Left hindlimb (tissue), 1 donor: ENCODE results near the gene INTU.
"Not testable (repeated sequence)": the region's sequence is repeated elsewhere in the genome, so short reads cannot be mapped to it uniquely, and the experiment has no call there.

Source experiments
- DNase-seq: peaks from one replicate; pipeline ENCODE4 v3.0.0-alpha.2; 2018

The INTU gene

DNA sequence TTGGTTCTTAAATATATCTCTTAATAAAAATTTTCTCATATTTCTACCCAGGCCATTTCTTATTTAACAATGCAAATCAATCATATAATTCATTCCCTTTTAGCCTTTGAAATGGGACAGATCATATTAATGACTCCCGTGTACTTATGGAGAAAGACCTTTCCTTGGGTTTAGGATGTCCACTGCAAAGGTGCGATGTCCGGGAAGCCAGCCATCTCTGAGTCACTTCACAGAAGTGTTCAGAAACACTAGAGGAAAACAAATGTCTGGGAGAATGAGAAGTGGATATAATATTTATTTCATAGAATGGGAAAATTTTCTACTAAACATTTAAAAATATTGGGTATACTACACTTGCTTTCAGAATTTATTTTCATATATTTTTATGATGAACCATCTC, 15.3 kb downstream of the INTU start:
- no peak for DNase-seq

DNA sequence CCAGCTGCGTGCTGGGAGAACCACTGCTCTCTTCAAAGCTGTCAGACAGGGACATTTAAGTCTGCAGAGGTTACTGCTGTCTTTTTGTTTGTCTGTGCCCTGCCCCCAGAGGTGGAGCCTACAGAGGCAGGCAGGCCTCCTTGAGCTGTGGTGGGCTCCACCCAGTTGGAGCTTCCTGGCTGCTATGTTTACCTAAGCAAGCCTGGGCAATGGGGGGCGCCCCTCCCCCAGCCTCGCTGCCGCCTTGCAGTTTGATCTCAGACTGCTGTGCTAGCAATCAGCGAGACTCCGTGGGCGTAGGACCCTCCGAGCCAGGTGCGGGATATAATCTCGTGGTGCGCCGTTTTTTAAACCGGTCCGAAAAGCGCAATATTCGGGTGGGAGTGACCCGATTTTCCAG, 22.8 kb downstream of the INTU start:
- not testable (repeated sequence) for DNase-seq

DNA sequence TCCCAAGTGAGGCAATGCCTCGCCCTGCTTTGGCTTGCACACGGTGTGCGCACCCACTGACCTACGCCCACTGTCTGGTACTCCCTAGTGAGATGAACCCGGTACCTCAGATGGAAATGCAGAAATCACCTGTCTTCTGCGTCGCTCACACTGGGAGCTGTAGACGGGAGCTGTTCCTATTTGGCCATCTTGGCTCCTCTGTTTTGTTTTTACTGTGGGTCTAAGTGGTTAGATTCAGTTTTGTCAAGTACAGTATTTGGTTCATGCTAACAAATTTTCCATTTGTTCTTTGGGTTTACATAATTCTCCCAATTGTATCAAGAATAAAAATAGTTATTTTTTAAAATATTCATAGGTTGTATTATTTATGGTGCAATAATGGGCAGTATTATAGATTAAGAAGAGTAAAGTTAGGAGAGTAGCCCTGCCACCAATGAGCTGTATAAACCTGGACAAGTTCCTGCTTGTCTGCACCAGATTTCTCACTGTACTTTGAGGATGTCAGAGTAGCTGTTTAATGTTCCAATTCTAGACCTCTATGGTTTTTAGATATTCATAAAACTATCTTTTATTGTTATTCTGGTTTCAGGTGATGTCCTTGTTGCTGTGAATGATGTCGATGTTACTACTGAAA, 23.4 kb downstream of the INTU start:
- DNase-seq, result no peak

DNA sequence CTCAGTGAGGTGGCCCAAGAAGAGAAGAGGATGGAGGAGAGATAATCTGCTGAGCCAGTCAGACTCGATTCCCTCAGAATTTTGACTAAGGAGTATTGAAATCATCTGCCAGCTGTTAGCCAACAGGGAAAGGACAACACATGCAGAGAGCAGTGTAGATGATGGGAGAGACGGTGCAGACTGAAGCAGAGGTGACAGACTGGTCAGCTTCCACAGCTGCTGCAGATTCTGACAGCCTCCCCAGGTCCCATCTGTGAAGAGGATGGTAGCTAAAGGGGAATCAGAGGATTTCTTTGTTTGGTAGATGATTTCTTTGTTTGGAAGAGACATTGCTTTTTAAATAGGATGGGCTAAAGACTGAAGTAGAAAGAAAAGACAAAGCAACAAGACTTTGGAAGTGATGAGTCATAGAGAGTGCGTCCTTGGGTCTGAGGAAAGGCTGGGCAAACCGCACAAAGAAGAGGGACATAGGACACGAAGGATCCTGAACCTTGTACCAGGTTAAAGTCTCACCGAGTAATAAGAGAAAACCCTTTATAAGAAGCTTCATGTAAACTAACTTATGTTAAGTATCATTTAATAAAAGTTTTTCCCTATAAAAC, 27.6 kb downstream of the INTU start:
- DNase-seq, result no peak

DNA sequence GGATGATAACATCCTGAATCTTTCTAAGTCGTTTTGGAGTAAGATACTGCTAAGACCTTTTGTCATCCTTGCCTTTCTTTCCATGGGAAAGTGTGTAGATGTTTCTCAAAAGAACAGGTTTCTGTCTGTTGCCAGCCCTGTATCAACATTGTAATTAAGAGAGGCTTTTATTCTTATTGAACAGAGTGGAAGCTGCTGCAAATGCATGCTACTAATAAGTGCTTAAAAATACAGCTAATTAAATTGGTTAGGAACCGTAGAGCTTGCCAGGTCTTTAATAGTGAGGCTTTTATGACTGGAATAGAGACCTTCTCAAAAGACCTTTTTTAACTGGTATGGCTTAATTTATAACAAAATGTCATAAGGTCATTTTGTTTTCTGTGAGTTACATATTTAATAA, 34.4 kb downstream of the INTU start:
- DNase-seq, result no peak

DNA sequence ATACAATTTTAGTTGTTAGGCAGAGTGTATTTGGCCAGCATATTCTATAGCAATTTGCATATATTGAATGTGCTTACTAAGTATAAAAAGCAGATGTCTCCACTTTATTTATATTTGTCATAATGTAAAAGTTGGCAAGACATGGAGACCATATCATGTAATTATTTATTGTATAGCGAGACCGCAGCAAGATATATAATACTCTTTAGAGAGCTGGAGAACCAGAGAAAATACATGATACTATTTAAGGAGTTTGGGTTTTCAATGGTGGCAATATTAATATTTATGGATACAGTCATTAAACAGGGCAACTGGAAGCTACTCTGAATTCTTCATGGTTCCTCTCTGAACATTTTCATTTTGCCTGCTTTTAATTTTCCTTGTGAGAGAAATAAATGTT, 35.0 kb downstream of the INTU start:
- no peak for DNase-seq

DNA sequence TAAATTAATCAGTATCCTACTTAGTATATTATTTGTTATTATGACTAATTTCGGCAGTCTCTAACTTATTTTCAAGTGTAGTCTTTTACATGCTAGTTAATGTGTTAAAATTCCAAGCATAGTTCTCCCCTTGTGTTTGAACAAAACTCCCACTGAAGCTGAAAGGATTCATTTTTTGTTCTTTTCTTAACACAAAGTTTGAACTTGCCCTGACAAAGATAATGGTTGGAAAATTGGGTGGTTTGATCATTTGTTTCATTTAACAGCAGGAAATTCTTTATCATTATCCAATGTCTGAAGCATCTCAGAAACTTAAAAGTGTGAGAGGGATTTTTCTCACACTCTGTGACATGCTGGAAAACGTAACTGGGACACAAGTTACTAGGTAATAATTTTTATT, 36.0 kb downstream of the INTU start:
- DNase-seq, result no peak

DNA sequence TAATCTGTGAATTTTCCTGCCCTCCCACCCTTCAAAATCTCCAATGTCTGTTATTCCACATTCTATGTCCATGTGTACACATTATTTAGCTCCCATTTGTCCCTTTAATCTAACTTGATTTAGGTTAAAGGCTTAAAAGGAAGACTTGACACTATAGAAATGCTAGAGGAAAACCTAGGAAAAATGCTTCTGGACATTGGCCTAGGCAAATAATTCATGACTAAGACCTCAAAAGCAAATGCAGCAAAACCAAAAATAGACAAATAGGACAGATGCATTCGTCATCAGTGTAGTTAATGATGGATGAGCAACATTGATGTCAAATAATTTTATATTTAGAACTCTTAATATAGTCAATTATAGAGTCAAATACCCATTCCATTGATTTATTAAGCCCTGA, 36.9 kb downstream of the INTU start:
- DNase-seq, result no peak

DNA sequence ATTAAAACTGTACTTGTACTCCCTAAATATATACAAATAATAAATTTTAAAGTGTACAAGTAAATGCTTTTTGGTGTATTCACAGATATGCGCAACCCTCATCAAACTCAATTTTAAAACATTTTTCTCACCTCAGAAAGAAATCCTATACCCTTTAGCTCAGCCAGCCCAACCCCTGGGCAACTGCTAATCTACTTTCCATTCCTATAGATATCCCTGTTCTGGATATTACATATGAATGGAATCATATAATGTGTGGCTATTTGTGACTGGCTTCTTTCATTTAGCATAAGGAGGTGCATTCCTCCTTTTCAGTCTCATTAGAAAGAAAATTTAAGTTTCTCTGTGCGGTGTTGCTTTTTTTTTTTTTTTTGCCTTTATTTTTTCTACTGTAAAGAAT, 39.4 kb downstream of the INTU start:
- DNase-seq, result no peak

DNA sequence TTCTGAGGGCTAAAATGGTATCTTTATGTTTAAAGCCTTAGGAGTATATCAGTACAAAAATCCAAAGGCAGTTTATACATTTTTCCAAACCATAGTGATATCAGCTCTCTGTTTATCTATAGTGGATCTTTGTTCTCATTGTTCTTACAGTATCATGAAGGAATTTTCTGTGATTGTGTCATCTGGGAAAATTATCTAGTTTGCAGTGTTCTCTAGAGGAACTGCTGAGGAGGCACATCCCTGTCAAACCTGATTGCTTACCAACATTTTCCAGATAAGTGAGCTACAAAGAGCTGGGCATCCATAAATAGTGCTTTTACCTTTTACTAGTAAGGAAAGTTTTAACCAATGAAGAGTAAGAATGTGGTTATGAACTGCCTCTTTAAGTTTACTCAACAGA, 52.5 kb downstream of the INTU start:
- no peak for DNase-seq

DNA sequence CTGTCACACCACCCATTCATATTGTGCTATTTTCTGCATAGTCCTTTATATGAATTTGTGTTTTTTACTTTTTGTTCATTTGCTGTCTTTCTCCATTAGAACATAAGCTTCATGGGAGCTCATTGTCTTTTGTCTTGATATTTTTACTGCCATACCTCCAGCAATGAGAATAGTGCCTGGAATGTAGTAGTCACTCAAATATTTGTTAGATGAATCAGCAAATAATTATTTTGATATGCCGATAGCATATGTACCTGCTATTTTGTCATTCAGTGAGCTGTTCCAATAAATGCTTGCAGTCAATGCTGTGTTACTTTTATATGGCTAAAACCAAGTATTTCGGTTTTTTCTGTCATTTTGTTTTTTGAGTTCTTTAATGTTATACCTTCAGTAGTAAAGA, 53.9 kb downstream of the INTU start:
- DNase-seq, result no peak

DNA sequence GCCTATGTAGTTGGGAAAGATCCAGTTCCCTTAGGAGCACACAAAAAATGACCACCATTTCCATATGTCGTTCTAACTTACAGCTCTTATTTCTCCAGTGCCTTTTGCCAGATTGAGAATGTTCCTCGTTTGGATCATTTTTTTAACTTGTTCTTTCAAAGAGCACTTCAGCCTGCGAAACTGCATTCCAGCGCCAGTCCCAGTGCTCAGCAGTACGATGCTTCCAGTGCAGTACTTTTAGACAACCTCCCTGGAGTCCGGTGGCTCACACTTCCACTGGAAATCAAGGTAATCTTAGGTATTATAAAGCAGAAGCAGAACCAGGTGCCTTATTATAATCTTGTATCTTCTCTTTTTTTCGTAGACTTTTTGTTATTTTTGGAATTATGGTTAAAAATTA, 54.8 kb downstream of the INTU start:
- no peak for DNase-seq

DNA sequence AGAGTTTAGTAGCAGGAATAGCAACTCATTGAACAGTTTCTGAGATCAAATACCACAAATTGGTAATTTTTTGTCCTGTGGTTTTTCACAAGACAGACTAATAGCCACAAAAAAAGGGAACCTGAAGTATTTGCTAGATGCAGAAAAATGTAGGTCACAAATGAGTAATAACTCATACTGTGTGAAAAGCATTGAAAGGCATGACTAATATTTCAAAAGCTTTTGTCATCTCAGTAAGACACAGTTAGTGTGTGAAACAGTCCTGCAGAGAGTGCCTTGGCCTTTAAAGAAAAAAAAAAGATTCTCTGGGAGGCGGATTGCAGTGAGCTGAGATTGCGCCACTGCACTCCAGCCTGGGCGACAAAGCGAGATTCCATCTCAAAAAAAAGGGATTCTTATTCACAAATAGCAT, 66.0 kb downstream of the INTU start:
- no peak for DNase-seq

DNA sequence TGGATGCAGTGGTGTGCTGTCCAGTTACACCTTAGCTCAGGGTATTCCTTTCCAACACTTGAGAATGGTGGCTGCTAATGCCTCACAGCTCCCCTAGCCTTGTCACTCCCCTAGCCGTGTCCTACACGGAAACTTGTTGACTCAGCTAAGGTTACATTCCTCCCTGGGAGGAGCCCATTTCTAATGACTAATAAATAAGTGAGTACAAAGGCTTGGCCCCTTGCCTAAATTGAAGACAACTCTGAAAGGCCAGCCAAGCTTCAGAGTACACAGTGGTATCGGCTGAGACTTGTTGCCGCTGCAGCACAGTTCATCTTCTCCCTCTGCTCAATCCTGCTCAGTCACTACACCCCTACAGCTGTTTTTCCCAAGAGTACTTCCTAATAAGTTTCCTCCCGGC, 76.2 kb downstream of the INTU start:
- DNase-seq, result no peak

DNA sequence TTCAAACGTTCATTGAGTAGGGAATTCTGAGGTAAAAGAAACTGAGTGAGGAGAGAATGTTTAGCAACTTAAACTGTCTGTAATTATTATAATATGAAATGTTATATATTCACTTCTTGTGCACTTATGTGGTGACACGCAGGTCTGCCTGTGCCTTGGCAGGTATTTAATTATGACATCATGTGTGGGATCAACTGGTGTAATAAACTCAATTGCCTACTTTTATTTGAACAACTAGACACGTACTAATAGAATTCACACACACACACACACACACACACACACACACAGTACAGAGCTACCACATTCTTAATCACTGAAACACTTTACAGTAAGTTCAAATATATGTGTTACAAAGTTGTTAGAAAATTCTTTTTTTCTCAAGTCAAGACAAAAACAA, 76.7 kb downstream of the INTU start:
- no peak for DNase-seq

DNA sequence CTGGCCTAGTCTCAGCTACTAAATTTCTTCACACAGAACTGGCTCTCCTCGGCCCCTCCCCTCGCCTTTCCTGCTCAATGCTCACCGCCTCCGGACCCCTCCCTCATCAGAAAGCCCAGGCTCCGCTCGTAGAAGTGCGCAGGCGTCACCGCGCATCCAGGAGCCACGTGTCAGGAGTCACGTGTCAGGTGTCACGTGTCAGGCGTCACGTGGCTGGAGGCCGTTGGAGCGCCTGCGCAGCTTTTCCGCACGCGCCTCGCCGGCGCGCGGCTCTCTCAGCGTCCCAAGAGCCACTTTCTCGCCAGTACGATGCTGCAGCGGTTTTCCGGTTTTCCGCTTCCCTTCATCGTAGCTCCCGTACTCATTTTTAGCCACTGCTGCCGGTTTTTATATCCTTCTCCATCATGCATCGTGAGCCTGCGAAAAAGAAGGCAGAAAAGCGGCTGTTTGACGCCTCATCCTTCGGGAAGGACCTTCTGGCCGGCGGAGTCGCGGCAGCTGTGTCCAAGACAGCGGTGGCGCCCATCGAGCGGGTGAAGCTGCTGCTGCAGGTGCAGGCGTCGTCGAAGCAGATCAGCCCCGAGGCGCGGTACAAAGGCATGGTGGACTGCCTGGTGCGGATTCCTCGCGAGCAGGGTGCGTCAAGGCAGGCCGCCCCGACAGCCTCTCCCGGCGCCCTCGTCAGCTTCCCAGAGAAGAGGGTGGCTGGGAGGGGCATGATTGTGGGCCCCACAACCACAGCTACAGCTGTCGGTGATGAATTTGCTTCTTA, 97.6 kb downstream of the INTU start, which contains the start of gene SLC25A31:
Gene SLC25A31 (plus strand): TSS at position 259 of the 772 bp plus-strand sequence. CDS start 146 bp downstream, at position 405.
- no peak for DNase-seq

DNA sequence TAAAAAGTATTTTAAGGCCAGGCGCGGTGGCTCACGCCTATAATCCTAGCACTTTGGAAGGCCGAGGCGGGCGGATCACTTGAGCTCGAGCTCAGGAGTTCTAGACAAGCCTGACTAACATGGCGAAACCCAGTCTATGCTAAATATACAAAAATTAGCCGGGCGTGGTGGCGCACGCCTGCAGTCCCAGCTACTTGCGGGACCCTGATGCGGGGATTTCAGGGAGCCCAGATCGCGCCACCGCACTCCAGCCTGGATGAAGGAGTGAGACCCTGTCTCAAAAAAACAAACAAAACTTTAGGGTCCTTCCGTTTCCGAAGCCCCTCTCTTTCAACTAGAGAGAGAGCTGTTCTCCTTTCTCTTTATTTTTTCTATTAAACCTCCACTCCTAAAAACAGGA, 98.6 kb downstream of the INTU start:
- no peak for DNase-seq

DNA sequence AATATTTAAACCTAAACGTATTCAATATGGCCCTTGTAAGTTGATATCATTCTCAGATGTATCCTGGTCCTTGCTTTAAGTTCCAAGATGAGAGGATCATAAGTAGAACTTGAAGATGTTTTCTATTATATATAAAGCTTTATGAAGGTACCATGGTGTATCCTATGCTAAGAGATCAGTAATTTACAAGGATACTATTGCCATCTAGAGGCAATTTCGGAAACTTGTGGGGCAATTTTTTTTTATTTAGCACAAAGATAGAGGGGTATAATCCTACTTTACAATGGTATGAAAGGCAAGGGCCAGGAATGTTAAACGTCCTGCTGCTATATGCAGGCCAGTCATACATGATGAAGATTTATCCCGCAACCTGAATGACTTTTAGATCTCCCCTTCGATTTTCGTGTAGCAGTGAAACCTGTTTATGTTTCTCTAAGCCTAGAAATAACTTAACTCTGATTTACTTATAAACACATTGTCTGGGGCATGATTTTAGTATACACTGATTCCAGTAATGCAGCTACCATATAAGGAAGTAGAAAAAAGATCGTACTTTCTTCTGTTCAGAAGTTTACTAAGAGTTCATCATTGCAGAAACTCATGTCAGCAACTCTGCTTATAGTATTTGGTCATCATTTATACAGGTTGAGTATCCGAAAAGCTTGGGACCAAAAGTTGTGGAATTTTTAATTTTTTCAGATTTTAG, 100.0 kb downstream of the INTU start:
- no peak for DNase-seq

DNA sequence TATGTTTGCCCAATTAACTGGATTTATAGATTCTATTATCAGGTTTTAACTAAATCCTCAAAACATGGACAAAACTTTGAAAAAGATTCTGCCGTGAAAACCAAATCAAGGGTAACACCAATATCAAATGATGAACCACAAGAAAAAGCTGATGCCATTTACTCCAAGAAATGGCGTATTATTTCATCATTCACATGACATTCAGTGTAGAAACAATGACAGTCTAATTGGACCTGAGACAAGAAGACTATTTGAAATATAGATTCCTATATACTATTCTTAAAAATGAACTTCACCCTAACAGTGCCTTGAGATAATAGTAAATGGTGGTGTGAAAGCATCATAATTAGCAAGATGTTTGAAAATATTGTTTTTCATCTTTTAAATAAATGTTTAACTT, 102.2 kb downstream of the INTU start:
- no peak for DNase-seq

DNA sequence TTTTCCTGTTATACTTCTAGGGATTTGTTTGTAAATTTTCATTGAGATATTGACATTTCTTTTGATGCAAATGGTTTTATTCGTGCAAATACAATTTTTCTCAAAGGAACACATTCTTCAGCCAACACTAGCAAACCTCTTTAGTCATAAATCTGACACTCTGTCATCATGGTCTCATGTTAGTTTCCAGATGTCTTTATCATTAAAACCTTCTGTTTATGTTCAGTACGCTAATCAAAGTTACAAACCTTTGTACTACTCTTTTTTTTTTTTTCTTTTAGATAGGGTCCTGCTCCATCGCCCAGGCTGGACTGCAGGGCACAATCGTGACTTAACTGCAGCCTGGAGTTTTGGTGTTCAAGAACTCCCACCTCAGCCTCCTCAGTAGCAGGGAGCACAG, 104.5 kb downstream of the INTU start:
- no peak for DNase-seq

DNA sequence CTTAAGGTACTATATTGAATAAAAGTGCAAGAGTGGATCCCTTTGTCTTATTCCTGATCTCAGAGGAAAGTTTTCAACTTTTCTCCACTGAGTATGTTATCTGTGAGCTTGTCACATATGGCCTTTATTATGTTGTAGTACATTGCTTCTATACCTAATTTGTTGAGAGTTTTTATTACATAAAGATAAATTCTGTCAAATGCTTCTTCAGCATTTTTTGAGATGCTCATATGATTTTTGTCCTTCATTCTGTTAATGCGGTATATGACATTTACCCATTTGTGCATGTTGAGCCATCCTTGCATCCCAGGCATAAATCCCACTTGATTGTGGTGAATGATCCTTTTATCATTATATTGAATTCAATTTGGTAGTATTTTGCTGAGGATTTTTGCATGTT, 108.5 kb downstream of the INTU start:
- no peak for DNase-seq

DNA sequence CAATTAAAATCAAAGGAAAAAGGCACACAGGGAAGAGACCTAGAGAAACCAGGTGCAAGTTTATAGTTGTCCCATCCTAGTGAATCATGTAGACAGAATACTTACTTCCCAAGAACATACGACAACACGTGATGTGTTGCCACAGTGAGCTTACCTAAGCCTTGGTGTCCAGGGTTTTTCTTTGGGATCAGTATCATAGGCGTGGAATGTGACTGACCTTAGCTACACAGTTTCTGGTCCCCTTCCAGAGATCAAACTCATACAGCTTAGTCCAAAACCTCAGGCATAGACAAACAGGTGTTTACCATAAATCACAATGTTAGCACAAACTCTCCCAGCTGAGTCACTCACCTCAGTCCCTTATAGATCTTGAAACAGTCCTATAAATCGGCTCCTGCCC, 115.1 kb downstream of the INTU start:
- DNase-seq, result no peak

DNA sequence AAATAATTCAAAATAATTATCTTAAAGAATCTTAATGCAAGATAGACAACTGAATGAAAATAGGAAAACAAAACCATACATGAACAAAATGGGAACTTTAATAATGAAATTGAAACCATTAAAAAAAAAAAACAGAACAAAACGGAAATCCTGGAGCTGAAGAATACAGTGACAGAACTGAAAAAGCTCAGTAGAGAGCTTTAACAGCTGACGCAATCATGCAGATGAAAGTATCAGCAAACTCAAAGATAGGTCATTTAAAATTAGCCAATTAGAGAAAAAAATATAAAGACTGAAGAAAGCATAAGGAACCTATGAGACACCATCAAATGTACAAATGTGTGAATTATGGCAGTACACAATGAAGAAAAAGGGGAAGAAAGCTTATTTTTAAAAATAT, 116.2 kb downstream of the INTU start:
- DNase-seq, result no peak

DNA sequence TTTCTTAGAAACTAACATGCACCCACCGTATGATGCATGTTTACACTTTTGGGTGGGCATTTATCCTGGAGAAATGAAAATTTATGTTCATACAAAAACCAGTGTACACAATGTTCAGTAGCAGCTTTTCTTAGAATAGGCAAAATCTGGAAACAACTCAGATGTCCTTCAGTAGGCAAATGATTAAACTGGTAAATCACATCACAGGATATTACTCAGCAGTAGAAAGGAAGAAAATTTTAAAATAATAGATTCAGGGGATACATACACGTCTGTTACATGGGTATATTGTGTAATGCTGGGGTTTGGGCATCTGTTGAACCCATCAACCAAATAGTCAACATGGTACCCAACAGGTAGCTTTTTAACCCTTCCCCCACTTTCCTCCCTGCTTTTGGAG, 124.1 kb downstream of the INTU start:
- DNase-seq, result no peak
